ENCODE measurements around the gene RPS6KB2. TPM values are rescaled to one million over a fixed set of nuclear protein-coding genes. Genes with fewer than 3 reads are reported as not detected.

Gene RPS6KB2
- total and polyA plus RNA-seq, 10 of the 15 experiments (the other 5 are each of a cell fraction or from before 2014, with no cell fraction given), result 0.39 to 101 (median 58.4) TPM

- Histone ChIP-seq H3K27ac (ENCODE audit: control insufficient read depth, insufficient read depth) (no peak overlapping the region), H3K9me3 (replicated peaks; ENCODE audit: control insufficient read depth, insufficient read depth, low read length) (no peaks in the 10 kb centered on the region; the same call in 2 of the 3 replicates), H2AFZ (ENCODE audit: control insufficient read depth, low read depth, low read length) (no peak overlapping the region), H4K20me1 (ENCODE audit: control insufficient read depth, insufficient read depth) (no peaks in the 10 kb centered on the region; the same call in 1 of the 2 replicates), H3K27me3 (replicated peaks in 1 of 2; ENCODE audit: control insufficient read depth in 2 of 2, insufficient read depth in 2 of 2, low read length in 1 of 2) (no peaks in the 10 kb centered on the region), H3K36me3 (ENCODE audit: control insufficient read depth in 2 of 2, insufficient read depth in 2 of 2, low read length in 1 of 2) (peaks cover 23 to 29% of the 10 kb centered on the region in 2 experiments), H3K4me3 (no peak overlapping the region), H3K79me2 (ENCODE audit: control insufficient read depth, insufficient read depth, low read length) (peaks cover 44% of the 10 kb centered on the region), H3K9ac (ENCODE audit: control insufficient read depth, insufficient read depth, low read length) (no peak overlapping the region), H3K4me1 (ENCODE audit: control insufficient read depth, insufficient read depth, low read length) (peaks cover 30% of the 10 kb centered on the region), H3K4me2 (ENCODE audit: control insufficient read depth, insufficient read depth) (peak overlapping the region; percentile 44; the same call in 1 of the 2 replicates)
- intact Hi-C loops (cut with micrococcal nuclease; ENCODE audit: unreplicated experiment) (no loop called here), in situ Hi-C loops (cut with MboI) (no loop called here)
- ATAC-seq (no peak), DNase-seq (ENCODE audit: low read depth, low spot score) (no peak), FAIRE-seq (no peak)
- POLR2A ChIA-PET, result interaction anchor here (1.0 to 7.3 kb wide), 2 partner anchors 29 to 87 kb away, joined by 3 to 112 read pairs; partner anchors contain the start of genes AIP and RPS6KB2
- CTCF ChIA-PET, result no interaction called here
- TF ChIP-seq EED (IDR thresholded peaks at IDR 0.05; ENCODE audit: low read depth) (no peak), POLR2A (IDR thresholded peaks at IDR 0.05; ENCODE audit: low read depth, low read length) (peak; percentile 53; the same call in 1 of the 2 replicates), POLR2AphosphoS5 (IDR thresholded peaks at IDR 0.05; ENCODE audit: low read length) (0 out of 2 replicates have a peak, but pooled peaks have one; percentile 1)
- BruUV-seq (replicated peaks), result no TSS peak
- SMC1A ChIA-PET (ENCODE audit: uncharacterized antibody, unreplicated experiment), result interaction anchor here (1.3 kb wide), 1 partner anchor 30 kb away, joined by 3 read pairs; the partner anchor contains the start of gene RPS6KB2
- RAD21 ChIA-PET (ENCODE audit: unreplicated experiment), result interaction anchor here (3.5 kb wide), 1 partner anchor 68 kb away, joined by 72 read pairs; the partner anchor contains the start of gene TMEM134
- 92% methylated on average over 31 of the region's 31 CpGs for WGBS (ENCODE audit: insufficient coverage, insufficient replicate concordance, low lambda C conversion rate, missing lambda C conversion rate)
Observed at GRCh38 chr11:67398661-67399563, 29.4 kb upstream of the RPS6KB2 start.
